Erythroblast (primary cell): ENCODE data around the gene CA12.
"Not testable (repeated sequence)": the region's sequence is repeated elsewhere in the genome, so short reads cannot be mapped to it uniquely, and the experiment has no call there.

ENCODE experiments used
- DNase-seq, 2 experiments: peaks; one replicate each; lab custom pipeline; 2025; lab: John Stamatoyannopoulos, UW
- GATA1 ChIP-seq: IDR thresholded peaks from 2 replicates; pipeline ENCODE4 v1.6.1; 2011; ENCODE audit warnings: low read depth, mild to moderate bottlenecking, control low read depth, low read length, moderate library complexity
- POLR2A ChIP-seq: IDR thresholded peaks from 2 replicates; pipeline ENCODE4 v1.6.1; 2011; ENCODE audit warnings: mild to moderate bottlenecking, low read length

Gene CA12

DNA sequence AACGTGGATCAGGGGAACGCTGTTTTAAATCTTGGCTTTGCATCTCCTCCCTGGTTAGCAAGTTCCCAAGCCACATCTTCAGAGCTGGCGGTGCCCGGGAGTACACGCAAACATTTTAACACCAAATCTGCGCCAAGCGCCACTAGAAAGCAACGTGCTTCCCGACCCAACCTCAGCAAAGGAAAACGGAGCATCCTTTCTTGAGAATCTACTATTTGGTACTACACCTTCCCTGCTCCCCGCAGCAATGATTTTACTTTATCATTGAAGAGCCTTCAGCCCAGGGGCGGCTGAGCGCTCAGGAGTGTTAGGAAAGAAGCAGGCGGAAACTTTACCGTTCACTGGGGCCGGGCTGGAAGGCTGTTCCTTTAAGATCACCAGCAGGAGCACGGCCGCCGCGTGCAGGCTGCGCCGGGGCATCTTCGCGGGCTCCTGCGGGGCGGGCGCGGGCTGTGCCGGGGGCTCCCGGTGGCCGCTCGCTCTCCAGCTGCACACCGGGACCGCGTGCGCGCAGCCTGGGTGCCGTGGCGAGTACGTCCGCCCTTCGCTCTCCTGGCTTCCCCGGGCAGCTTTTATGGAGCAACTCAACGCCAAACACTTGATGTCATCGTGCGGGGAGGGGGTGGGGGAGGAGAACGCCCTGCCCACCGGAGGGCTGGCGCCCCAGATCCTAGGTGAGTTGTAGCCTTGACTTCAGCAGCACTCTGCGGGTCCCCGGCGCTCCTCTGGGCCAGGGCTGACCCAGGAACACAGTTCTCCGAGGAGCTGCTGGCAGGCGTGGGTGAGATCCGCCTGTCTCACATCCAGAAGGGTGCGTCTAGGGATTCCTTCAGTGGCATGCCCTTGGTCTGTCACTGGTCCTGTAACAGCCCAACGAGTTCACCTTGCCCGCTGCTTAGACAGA lies at the start of gene CA12:
Gene CA12 (minus strand): TSS at position 546 of the 904 bp plus-strand sequence. CDS start 126 bp downstream, at position 420.
- TF ChIP-seq GATA1 (no peak), POLR2A (no peak)
- DNase-seq: peak in 1 of 2 experiments; percentile 25

- TF ChIP-seq GATA1: no peak
- TF ChIP-seq POLR2A: no peak
- no peak for DNase-seq
These were observed 49.3 kb upstream of the CA12 start for GRCh38 chr15:63430766-63431451.

- TF ChIP-seq POLR2A (no peak), GATA1 (no peak)
- no peak for DNase-seq
These were observed 44.9 kb upstream of the CA12 start for GRCh38 chr15:63426552-63426951.

DNA sequence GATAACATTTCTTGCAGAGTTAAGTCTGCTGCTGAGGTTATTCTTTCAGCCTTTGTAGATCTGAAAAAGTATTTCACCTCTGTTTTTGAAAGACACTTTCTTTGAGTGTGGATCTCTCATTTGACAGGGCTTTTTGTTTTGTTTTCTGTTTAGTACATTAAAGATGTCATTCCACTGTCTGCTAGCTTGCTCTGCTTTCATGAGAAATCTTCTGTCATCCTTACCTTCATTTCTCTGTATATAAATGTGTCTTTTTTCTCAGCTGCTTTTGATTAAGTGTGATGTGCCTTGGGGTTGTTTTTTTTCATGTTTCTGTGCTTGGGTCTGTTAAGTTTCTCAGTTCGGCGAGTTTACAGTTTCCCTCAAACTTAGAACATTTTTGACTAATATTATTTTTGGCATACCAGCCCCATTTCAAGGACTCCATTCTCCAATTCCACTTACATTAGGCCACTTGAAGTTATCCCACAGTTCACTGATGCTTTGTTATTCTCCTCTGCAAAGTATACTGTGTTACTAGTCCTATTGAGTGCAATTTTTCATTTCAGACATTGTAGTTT lies 43.9 kb upstream of the CA12 start:
- DNase-seq: no peak
- TF ChIP-seq GATA1: no peak

GRCh38 chr15:63422891-63423590 lies 41.4 kb upstream of the CA12 start:
- no peak for TF ChIP-seq POLR2A
- TF ChIP-seq GATA1: no peak
- DNase-seq: no peak

GRCh38 chr15:63421433-63421832 lies 39.8 kb upstream of the CA12 start:
- DNase-seq: no peak
- TF ChIP-seq POLR2A: no peak

GRCh38 chr15:63420333-63420747 lies 38.7 kb upstream of the CA12 start:
- TF ChIP-seq GATA1: no peak
- no peak for TF ChIP-seq POLR2A
- DNase-seq: peak; percentile 43 to 53

GRCh38 chr15:63418811-63419210 lies 37.2 kb upstream of the CA12 start:
- no peak for TF ChIP-seq GATA1
- TF ChIP-seq POLR2A: no peak

GRCh38 chr15:63417721-63418120 lies 36.1 kb upstream of the CA12 start:
- TF ChIP-seq GATA1 (no peak), POLR2A (no peak)
- no peak for DNase-seq

More at GRCh38 chr15:63418811-63419210, 37.2 kb upstream of the CA12 start:
- no peak for DNase-seq

DNA sequence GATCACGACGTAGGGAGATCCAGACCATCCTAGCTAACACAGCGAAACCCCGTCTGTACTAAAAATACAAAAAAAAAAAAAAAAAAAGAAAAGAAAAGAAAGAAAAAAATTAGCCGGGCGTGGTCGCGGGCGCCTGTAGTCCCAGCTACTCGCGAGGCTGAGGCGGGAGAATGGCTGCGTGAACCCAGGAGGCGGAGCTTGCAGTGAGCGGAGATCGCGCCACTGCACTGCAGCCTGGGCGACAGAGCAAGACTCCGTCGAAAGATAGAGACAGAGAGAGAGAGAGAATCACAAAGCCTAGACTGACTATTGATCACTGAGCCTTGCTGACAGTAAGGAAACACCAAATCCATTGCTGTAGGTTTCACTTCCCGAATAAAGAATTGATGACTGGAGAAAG lies 35.6 kb upstream of the CA12 start:
- DNase-seq: not testable (repeated sequence)

DNA sequence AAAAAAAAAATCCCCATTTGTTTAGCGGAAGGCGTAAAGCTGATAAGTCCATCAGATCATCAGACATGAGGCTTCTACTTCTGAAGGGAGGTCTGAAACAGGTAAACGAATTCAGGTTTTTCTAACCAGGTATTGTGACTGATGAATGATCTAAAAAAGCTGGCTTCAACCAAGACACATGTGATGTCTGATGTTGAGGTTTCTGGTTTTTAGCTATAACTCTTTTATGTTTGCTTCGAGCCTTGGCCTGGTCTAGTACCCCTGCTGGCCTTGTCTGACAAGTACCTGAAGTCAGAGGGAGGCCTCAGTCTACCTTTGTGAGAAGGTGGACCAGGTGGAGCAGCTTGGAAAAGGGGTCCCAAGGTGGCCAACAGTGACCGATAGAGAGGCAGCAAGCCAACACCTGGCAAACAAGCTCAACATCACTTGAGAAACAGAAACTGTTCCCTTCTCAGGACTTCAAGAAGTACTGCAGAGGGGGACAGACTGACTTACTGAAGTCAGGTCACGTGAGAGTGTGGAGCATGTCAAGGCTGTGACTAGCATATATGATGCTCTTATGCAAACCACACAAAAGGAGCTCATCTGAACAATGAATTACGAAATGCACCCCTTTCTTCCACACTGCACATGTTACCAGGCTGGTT lies 33.0 kb upstream of the CA12 start:
- TF ChIP-seq POLR2A: no peak
- no peak for TF ChIP-seq GATA1
- no peak for DNase-seq

DNA sequence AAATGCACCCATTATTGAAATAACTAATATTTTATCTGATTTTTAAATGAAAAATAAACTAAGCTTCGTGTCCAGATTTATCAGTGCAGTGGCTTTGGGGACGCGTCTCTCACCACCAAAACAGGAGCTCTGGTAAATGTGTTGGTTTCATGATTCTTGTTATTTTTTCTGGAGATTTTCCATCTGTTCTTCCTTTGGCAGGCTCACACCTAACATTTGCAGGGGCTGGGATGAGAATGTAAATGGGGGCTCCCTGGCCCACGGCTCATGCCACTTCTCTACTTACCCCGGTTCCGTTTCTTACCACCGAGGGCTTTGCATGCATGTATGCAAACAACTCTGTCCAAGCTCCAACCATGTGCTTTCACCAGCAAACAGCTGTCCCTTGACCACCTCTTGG lies 30.9 kb upstream of the CA12 start:
- no peak for TF ChIP-seq GATA1
- no peak for TF ChIP-seq POLR2A
- no peak for DNase-seq

DNA sequence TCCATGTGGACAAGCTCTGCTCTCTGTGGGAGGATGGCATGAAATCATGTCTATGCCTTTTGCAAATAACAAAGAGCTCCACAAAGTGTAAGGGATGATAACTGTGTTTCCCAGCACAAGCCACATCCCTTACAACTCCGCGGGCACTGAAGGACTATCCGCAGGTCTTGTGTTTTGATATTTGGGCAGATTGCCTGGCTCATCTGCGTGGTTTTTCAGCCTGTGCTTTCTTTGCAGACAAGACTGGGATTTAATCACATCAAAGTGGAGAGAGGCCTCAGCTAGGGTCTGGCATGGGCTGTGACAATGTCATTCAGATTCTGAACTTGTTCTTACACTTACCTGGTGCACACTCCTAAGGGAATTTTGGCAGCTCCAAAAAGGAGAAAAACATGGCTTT lies 30.2 kb upstream of the CA12 start:
- no peak for TF ChIP-seq POLR2A
- TF ChIP-seq GATA1: no peak
- no peak for DNase-seq

DNA sequence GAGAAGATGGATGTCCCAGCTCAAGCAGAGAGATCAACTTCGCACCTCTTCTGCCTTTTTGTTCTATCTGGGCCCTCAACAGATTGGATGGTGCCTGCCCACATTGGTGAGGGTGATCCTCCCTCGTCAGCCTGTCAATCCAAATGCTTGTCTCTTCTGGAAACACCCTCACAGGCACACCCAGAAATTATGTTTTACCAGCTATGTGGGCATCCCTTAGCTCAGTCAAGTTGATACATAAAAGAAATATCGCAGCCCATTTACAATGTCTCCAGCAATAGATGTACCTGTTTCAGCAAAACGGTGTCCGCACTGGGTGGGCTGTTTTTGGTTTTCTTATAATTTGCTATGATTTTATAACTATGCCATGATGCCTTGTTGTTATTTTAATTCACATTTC lies 27.5 kb upstream of the CA12 start:
- TF ChIP-seq GATA1 (no peak), POLR2A (no peak)
- no peak for DNase-seq
